ENCODE data around the gene ADH1C.
"Not testable (repeated sequence)": the region's sequence is repeated elsewhere in the genome, so short reads cannot be mapped to it uniquely, and the experiment has no call there.

Gene ADH1C

GRCh38 chr4:99352602-99353537, at the start of gene ADH1C:
TSS of gene ADH1C (minus strand) at chr4:99352746. CDS start at chr4:99352675, 71 bp downstream.
- no peak for DNase-seq

- DNase-seq: no peak
Observed at GRCh38 chr4:99400831-99401230, 48.3 kb upstream of the ADH1C start.

GRCh38 chr4:99399017-99399416, 46.5 kb upstream of the ADH1C start:
- DNase-seq: no peak

- DNase-seq: no peak
Observed at GRCh38 chr4:99395595-99396364, 43.2 kb upstream of the ADH1C start.

GRCh38 chr4:99394896-99395295, 42.4 kb upstream of the ADH1C start:
- no peak for DNase-seq

GRCh38 chr4:99390055-99390454, 37.5 kb upstream of the ADH1C start:
- DNase-seq: no peak

- no peak for DNase-seq
Observed at GRCh38 chr4:99389606-99390005, 37.1 kb upstream of the ADH1C start.

GRCh38 chr4:99383833-99384392, 31.4 kb upstream of the ADH1C start:
- no peak for DNase-seq

- no peak for DNase-seq
Observed at GRCh38 chr4:99383399-99383798, 30.9 kb upstream of the ADH1C start.

GRCh38 chr4:99382745-99383360, 30.3 kb upstream of the ADH1C start:
- no peak for DNase-seq

- no peak for DNase-seq
Observed at GRCh38 chr4:99381588-99382175, 29.1 kb upstream of the ADH1C start.

GRCh38 chr4:99379571-99379970, 27.0 kb upstream of the ADH1C start:
- no peak for DNase-seq

GRCh38 chr4:99378876-99379275, 26.3 kb upstream of the ADH1C start:
- no peak for DNase-seq

- not testable (repeated sequence) for DNase-seq
Observed at GRCh38 chr4:99377341-99377740, 24.8 kb upstream of the ADH1C start.

GRCh38 chr4:99372464-99372863, 19.9 kb upstream of the ADH1C start:
- not testable (repeated sequence) for DNase-seq

GRCh38 chr4:99367817-99368216, 15.3 kb upstream of the ADH1C start:
- DNase-seq: not testable (repeated sequence)

GRCh38 chr4:99366491-99366890, 13.9 kb upstream of the ADH1C start:
- no peak for DNase-seq

GRCh38 chr4:99362768-99363167, 10.2 kb upstream of the ADH1C start:
- no peak for DNase-seq

- no peak for DNase-seq
Observed at GRCh38 chr4:99361899-99362275, 9.3 kb upstream of the ADH1C start.

- no peak for DNase-seq
Observed at GRCh38 chr4:99361268-99361898, 8.8 kb upstream of the ADH1C start.

- no peak for DNase-seq
Observed at GRCh38 chr4:99359480-99360204, 7.1 kb upstream of the ADH1C start.

- no peak for DNase-seq
Observed at GRCh38 chr4:99357948-99358347, 5.4 kb upstream of the ADH1C start.
